GM18907 (cell line): ENCODE data around the gene BMP7.
A peak's percentile ranks its signal among the peaks of the same experiment; 100 is the strongest.

Experiments
- ATAC-seq: cut with Tn5 transposase; IDR thresholded peaks from one replicate; pipeline ENCODE4 v1.9.1; 2021; ENCODE audit warnings: mild to moderate bottlenecking, moderate library complexity; ENCODE audit not compliant: unreplicated experiment

The BMP7 gene

DNA sequence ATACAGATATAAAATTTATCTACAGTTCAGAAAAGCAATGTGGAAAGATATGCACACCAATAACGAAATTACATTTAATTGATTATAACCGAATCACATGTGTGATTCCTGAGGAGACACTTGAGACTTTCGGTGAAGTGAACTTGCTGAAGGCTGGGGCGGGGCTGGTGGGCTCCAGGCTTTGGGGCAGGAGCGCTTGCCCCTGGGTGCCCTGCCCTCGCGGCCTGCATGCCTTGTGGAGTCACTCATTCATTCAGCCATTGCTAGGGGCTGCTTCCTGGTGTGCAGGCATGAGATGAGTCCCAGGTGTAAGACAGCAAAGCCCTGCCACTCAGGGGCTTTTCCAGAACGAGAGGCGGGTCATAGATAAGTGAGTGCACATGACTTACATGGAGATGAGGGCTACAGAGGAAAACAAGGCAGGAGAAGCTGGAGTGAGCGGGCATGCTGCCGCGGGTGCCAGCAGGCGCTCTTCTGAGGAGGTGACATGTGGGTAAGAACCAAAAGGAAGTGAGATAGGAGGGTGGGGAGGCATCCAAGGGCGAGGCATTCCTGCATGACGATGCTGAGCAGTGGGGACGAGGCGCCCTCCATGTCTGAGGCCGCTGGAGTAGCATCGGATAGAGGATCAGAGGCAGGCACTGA lies 88.7 kb downstream of the BMP7 start:
- no peak for ATAC-seq

DNA sequence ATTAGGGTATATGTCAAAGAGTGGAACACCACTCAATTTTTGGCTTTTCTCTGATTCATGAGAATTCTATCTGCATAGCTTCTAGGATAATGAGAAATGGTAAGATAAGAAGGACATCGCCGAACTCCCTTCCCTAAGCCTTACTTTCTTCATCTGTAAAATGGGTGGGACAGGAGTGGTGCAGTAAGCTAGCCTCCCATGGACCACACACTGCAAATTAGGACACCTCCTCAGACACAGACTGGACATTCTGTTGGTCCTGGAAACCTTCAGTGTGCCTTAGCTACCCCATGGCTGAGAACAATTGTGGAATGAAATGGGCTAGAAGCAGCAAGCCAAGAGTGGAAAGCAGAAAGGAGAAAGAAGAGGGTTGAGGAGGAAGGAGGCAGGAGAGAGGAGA lies 89.6 kb downstream of the BMP7 start:
- ATAC-seq, result no peak

DNA sequence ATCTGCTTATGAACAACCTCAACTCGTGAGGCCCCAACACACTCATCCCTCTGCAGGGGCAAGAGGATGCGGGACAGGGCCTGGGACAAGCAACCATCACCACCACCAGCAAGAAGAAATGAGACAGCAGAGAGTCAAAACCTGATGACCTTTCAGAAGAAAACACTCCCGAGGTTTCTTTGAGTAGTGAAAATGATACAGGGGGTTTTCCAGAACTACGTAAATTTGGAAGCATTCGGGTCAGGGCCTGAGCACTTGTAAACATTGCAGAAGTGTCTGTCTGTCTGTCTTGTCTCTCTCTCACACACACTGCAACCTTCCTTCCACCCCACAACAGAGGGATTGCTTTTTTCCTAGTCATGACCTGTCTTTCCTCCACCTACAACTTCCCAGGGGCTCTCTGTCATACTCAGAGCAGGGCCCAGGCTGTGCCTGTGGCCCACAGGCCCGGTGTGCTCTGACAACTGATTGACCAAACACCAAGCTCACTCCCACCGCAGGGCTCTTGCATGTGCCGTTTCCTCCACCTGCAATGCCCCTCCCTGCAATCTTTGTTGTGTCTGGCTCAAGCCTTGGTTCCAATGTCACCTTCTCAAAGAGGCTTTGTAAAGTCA lies 90.9 kb downstream of the BMP7 start:
- peak; percentile 54 for ATAC-seq

DNA sequence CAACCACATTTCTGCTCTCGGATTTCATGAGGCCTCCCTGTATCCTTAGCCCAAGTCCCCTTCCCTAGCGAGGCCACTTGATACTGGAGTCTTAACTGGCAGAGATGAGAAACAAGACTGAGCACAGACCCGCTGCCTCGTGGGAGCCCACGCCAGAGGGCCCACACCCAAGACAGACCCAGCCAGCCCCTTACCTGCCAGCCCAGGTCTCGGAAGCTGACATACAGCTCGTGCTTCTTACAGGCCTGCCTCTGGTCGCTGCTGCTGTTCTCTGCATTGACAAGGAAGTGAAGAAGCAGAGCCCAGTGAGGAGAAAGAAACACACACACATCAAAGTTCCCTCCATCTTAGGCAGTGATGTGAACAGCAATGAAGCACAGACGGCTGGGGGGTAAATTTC lies 91.7 kb downstream of the BMP7 start:
- ATAC-seq, result no peak

DNA sequence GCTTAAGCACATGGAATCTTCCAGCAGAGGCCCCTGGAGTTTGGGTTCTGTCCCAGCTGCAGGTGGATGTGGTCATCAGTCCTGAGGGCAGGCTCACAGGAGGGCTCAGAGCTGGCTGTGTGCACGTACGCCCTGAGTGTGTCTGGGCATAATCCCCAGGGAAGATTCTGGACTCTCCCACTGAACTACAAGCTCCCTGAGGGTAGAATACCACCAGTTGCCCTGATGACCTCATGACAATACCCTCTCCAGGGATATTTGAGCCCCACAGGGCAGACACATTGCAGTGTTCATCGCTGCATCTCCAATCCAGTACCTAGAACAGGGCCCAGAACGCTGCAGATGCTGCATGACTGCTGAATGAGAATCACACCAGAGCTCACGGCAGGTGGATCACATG lies 92.5 kb downstream of the BMP7 start:
- no peak for ATAC-seq

DNA sequence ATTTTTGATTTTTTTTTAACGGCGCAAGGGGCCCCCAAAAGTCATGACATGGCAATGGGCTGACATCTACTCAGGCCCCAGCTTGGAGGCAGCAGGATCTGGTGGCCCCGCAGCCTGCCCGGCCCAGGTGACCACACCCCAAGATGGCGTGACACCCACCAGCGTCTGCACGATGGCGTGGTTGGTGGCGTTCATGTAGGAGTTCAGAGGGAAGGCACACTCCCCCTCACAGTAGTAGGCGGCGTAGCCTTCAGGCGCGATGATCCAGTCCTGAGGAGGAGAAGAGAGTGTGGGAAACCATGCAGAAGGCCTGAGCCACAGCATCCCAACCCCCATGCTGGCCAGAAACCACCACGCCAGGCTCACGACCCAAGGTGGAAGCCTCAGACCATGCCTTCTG lies 93.4 kb downstream of the BMP7 start:
- no peak for ATAC-seq

DNA sequence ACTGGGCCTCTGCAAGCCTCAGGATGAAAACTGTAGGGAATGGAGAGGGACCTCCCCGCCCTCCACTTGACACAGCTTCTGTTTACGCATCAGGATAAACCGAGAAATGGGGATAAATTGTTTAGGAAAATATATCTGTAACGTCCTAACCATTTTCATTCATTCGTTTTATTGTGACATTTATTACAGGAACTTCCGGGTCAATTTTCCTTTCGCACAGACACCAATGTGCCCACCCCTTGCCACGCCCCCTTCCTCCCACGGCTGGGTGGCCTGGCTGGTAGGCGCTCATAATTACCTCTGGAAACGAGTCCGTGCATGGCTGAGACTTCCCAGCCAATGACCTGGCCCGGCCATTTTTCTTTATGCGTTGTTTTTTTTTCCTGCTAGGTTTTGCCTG lies 96.1 kb downstream of the BMP7 start:
- no peak for ATAC-seq

DNA sequence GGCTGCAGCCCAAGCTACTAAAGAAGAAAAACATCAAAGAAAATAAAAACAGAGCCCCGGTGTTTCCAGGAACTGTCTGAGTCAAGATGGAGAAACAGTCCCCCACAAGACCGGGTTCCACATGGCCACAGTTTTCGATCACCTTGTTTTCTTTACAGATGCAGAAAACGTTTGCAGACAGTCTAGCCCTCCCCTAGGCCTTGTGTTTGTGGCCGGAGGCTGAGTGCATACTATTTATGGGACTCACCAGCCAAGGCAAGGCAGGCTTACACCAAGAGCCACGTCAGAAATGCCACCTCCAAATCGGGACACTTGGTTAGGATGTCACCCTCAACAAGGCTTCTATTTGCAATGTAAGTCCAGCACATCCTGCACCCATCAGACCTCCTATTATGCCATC lies 97.3 kb downstream of the BMP7 start:
- ATAC-seq, result no peak

DNA sequence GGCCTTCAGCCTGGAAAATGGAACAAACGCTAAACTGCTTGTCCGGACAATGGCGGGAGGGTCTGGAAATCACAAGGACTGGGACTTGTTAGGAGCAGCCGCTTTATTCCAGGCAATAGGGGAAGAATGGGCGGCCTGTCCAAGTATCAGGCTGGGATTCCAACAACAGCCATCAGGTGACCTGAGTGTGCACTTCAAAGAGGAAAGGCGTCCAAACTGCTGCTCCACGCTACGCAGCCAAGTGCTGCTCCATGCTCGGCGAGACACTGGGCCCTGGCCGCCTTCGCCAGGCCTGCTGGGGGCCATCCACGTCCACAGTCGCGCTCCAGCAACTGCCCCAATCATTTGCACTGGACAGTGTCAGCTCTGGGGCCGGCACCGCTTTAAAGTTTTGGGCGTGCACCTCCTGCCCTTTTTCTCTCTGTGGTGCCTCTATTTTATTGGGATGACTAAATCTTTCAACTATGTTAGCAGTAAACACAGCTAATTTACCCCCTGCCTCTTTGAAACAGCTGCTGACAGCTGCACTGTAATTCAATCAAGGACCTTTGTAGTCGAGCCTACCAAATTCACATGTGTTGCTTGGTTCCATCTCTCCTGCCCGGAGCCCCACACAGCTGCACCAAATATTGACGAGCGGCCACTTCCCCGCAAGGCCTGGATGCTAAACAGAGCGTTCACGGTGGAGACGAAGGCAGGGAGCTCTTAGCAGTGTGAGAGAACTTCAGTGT lies 98.3 kb downstream of the BMP7 start:
- ATAC-seq, result no peak

DNA sequence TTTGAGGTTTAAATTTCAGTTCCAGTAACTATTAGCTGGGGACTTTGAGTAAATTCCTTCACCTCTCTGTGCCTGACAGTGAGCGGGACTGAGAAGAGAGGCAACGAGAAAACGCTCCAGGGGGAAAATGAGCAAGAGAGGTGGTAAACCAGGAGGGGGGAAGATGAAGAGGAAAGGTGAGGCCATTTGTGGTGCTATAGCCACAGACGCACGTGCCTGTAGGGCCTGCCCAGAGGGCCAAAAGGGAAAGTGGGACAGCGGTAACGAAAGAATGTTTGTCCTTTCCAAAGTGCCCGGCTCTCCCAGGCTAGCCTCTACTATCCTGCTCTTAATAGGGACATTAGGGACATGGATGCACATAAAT lies 99.2 kb downstream of the BMP7 start:
- ATAC-seq, result no peak

DNA sequence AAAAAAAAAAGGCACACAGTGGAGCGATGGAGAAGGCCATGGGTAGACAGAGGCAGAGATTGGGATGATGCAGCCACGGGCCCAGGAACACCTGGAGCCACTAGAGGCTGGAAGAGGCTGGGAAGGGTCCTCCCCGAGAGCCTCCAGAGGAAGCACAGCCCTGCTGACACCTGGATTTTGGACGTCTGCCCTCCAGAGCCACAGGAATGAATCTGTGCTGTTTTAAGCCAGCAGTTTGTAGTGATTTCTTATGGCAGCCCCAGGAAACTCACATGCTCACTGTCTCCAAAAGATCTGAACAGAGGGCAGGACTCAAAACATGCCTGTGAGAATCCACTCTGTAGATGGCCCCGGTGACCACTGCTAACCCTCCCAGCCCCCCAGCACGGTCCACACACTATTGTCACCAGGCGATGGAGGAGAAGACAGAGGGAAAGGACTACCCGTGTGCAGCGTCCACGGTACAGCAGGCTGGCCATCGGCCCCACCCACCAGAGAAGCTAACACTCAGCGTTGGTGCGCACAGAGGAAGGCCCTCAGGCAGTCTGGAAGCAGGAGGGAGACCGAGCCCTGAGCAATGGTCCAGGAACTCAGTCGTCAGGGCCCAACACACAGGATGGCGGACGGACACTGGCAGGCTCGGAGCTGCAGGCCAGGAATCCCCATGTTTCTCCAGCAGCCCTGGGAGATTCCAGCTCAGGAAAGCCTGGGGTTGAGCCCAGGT lies 99.7 kb downstream of the BMP7 start:
- ATAC-seq, result no peak

DNA sequence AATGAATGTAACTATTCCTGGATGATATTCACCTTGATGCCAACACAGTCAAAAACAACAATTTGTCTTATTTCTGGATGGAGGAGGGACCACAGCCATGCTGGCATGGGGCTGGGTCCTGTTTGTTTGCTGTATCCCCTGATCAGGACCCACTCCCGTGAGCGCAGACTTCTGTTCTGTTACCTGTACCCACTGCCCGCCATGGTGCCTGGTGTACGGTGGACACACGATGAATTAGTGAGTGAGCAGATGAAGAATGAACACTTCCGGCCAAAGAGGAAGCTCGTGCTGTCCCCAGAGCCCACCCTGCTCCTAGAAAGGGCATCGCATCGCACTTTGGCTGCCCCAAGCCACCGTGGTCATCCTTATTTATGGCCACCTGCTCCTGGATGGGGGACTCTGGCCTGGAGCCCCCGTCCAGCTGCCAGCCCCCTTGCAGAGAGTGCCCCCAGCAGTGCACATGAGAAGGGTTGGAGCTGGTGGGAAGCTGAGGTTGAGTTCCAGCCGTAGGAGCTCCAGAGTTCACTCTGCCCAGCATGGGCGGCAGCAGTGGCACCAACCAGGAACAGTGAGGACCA lies 100.9 kb downstream of the BMP7 start:
- ATAC-seq, result no peak

DNA sequence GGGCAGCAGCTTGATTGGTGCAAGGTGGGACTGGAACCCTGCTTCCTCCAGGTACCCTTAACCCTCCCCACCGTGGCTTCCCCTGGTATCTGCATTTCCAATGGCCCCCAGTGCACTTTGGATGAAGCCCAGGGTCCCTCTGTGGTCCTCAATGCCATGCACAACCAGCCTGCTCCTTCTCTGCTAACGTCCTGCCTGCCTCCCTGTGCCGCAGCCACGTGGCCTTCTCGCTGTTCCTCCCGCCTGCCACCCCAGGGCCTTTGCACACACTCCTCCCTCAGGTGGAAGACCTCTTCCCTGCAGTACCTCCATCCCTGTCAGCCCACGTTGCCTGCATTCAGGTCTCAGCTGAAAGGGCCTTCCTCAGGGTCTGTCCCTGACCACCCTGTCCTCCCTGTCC lies 101.6 kb downstream of the BMP7 start:
- ATAC-seq, result no peak

DNA sequence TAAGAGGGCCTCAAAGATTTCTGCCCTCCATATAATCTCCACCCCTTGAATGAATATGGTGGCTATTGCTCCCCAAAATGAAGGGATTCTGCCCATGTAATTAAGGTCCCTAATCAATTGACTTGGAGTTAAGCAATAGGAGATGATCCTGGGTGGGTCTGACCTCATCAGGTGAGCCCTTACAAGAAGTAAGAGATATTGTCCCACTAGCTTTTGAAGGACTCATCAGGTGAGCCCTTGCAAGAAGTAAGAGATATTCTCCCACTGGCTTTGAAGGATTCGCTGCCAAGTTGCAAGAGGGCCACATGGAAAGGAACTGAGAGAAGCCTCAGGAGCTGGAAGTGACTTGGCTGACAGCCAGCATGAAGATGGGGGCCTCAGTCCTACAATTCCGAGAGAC lies 103.4 kb downstream of the BMP7 start:
- no peak for ATAC-seq

DNA sequence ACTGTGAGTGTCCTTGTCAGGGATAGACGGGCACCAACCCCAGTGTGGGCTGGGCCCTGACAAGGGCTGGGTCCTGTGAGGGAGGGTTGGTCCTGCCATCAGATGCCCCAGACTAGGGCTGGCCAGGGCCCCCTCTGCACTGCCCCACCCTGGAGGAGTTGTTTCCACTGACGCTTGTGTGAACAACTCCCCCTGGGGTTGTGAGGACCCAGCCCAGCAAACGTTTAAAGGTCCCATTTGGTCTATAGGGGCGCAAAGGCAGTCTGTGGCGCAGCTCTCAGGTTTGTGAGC lies 104.1 kb downstream of the BMP7 start:
- no peak for ATAC-seq

DNA sequence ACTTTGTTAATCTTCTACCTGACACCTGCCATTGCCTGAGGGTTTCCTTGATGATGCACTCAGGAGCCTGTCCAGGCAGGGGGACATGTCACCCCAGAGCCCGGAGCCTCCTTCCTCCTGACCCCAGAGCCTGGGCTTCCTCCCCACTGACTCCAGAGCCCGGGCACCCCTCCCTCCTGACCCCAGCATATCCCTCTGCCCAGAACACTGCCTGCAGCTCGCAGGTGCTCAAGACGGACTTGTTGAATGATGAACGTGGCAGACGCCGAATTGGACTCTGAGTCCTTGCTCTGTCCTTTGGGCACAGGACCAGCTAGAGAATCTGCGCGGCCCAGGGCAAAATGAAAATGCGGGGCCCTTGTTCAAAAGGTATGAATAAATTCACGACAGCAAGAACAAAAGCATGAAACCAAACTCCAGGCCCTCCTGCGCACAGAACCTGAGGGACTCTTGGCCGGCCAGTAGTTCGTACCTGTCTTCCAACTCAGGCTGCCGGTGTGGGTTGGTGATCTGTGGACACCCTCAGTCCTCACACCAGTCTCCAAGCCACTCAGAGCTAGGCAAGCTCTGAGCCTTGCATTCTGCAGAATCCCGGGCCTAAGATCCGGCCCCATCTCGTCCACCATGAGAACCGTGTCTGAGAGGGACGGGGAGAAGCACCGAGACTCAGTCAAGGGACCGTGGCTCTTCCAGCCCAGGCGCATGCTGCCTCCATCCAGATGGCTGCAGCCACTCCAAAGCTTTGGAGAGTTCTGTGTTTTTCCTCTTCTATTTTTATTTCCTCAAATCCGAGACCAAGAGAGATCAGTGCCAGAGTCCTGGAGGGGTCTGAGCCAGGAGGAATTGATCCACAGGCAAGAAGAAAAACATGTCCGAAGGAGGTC lies 104.7 kb downstream of the BMP7 start:
- ATAC-seq, result no peak

DNA sequence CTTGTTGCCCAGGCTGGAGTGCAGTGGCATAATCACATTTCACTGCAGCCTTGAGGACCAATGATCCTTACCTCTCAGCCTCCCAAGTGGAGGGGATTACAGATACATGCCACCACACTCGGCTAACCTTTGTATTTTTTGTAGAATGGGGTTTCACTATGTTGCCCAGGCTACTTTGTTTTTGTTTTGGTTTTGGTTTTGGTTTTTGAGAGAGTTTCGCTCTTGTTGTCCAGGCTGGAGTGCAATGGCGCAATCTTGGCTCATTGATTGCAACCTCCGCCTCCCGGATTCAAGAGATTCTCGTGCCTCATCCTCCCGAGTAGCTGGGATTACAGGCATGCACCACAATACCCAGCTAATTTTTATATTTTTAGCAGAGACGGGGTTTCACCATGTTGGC lies 105.5 kb downstream of the BMP7 start:
- ATAC-seq, result no peak

DNA sequence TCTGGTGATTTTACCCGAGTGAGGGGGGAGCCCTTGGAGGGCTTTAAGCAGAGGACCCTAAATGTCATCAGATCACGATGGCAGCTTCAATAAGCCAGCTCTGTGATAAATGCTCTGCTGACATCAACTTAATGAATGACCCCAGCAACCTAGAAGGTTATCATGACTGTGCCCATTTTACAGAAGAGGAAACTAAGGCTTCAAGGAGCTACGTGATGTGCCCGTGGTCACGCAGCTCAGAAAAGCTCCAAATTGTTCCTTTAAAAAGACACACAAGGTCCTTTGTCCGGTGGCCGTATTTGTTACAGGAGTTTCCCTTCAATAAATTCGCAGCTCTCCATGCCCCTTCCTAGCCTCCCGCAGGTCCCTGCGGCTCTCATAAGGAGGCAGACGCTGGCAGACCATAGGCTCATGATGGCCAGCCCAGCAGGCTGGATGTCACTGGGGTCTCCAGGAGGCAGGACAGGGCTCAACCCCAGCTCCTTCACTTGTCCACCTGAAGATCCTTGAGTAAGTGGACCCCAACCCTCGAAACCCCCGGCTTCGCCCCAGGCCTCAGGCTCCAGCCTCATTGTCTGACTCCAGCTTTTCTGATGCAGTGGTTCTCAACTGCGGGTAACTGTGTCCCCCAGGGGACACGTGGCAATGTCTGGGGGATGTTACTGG lies 106.4 kb downstream of the BMP7 start:
- ATAC-seq, result no peak

DNA sequence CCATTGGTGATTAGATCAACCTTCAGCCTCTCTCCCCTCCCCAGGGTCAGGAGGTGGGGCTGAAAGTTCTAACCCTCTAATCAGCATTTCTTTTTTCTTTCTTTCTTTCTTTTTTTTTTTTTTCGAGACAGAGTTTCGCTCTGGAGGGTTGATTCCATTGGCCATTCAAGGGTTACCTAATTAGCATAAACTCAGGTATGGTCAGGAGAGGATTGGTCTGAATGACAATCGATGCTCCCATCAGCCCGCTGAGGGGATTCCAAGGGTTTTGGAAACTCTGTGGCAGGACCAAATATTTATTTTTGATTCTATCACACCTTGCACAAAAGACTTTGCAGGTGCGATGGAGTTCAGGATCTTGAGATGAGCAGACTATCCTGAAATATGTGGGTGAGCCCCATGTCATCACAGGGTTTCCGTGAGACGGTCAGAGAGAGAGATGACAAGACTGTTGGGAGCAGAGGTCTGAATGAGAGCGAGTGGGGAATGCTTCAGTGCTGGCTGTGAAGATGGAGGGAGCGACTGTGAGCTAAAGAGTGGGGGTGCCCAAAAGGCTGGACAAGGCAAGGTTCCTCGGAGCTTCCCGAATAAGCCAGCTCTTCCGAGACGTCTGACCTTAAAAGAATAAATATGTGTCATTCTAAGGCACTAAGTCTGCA lies 107.1 kb downstream of the BMP7 start:
- ATAC-seq, result no peak

DNA sequence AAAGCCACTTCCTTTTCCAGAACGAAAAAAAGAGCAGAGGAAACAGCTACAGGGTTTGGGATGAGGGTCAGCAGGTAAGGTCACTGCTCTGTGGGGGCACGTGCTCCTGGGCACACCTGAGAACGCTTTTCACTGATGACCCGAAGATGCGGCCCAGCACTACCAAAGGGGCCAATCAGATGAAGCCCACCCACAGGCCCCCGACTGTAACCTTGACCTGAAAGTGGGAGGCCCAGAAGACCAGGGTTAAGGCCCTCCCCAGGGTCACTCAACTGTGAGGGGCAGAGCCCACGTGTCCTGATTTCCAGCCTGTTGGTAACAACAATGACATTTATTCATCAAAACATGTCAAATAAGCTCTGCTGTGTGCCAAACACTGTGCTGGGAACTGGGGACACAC lies 108.0 kb downstream of the BMP7 start:
- no peak for ATAC-seq
